SK-N-SH (cell line): ENCODE measurements around the gene SCNN1A.

Experiments used
- CTCF ChIP-seq: fragments of 200-600 bp; sonication (generic); IDR thresholded peaks from 2 replicates; pipeline ENCODE4 v1.6.1; 2017; ENCODE audit warnings: antibody characterized with exemption, mild to moderate bottlenecking, moderate library complexity
- FOXM1 ChIP-seq: IDR thresholded peaks from 2 replicates; pipeline ENCODE4 v1.4.0; 2012; ENCODE audit warnings: low read depth, mild to moderate bottlenecking
- MAX ChIP-seq: IDR thresholded peaks from 2 replicates; pipeline ENCODE4 v1.4.0; 2012; ENCODE audit warnings: low read depth
- NRF1 ChIP-seq: IDR thresholded peaks from 2 replicates; pipeline ENCODE4 v1.6.1; 2012; ENCODE audit warnings: low read depth, mild to moderate bottlenecking, low read length
- POLR2AphosphoS5 ChIP-seq: IDR thresholded peaks from 2 replicates; pipeline ENCODE4 v1.6.1; 2012; ENCODE audit warnings: low read depth, low read length
- REST ChIP-seq: IDR thresholded peaks from 2 replicates; pipeline ENCODE4 v1.6.1; 2012; ENCODE audit warnings: mild to moderate bottlenecking, low read depth, low read length, moderate library complexity
- RFX5 ChIP-seq: IDR thresholded peaks from 2 replicates; pipeline ENCODE4 v1.6.1; 2012; ENCODE audit warnings: mild to moderate bottlenecking, improper control_type of control experiment, low read length
- RXRA ChIP-seq: IDR thresholded peaks from 2 replicates; pipeline ENCODE4 v1.4.0; 2012; ENCODE audit warnings: low read depth, mild to moderate bottlenecking, borderline replicate concordance
- TCF12 ChIP-seq: IDR thresholded peaks from 2 replicates; pipeline ENCODE4 v1.4.0; 2012
- USF1 ChIP-seq: IDR thresholded peaks from 2 replicates; pipeline ENCODE4 v1.4.0; 2012; ENCODE audit warnings: low read depth, borderline replicate concordance
- TF ChIP-seq, protein P1 (sequence below): fragments of 150-350 bp; IDR thresholded peaks from 2 replicates; pipeline ENCODE4 v1.6.1; 2017; ENCODE audit warnings: antibody characterized with exemption, low read length, low read depth, borderline replicate concordance

GRCh38 chr12:6424008-6424347 is 48.6 kb upstream of the SCNN1A start:
- TF ChIP-seq NRF1 (no peak), CTCF (no peak), TCF12 (no peak), RFX5 (no peak), RXRA (no peak), USF1 (no peak), FOXM1 (no peak), POLR2AphosphoS5 (no peak), REST (no peak), MAX (no peak)
- TF ChIP-seq, protein P1, sequence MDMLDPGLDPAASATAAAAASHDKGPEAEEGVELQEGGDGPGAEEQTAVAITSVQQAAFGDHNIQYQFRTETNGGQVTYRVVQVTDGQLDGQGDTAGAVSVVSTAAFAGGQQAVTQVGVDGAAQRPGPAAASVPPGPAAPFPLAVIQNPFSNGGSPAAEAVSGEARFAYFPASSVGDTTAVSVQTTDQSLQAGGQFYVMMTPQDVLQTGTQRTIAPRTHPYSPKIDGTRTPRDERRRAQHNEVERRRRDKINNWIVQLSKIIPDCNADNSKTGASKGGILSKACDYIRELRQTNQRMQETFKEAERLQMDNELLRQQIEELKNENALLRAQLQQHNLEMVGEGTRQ, result no peak
